Ovary (tissue), 10 donors: ENCODE results near the gene ZNF212. TPM values are rescaled to one million over a fixed set of nuclear protein-coding genes. Genes with fewer than 3 reads are reported as not detected.

Experiments used
- DNase-seq, 5 donors: peaks; one replicate each; pipeline ENCODE4 v3.0.0-alpha.2; 2019 to 2020
- H3K27ac ChIP-seq, 2 donors: fragments of 200-600 bp; one replicate each; pipeline versions ENCODE4 v1.5.1 to v1.8.0; 2019 to 2022
- H3K27me3 ChIP-seq: fragments of 200-600 bp; one replicate; pipeline ENCODE4 v1.8.0; 2022
- H3K36me3 ChIP-seq: fragments of 200-600 bp; sonication (generic); one replicate; pipeline ENCODE4 v1.5.1; 2019
- H3K4me1 ChIP-seq: one replicate; pipeline ENCODE4 v1.8.1; 2013; ENCODE audit warnings: mild to moderate bottlenecking, moderate library complexity; ENCODE audit not compliant: insufficient read depth
- H3K4me3 ChIP-seq: fragments of 200-600 bp; sonication (generic); one replicate; pipeline ENCODE4 v1.5.1; 2017
- H3K9me3 ChIP-seq, 2 donors: fragments of 200-600 bp in 1 of 2; sonication (generic) in 1 of 2; one replicate each; pipeline versions ENCODE4 v1.5.1 to v1.8.1; 2013 to 2019; ENCODE audit warnings: mild to moderate bottlenecking in 1 of 2, moderate library complexity in 1 of 2
- CTCF ChIP-seq, 3 donors: fragments of 450-650 bp in 2 of 3; fragments of 200-600 bp in 1 of 3; IDR thresholded peaks; one replicate each; pipeline versions ENCODE4 v1.5.1 to v1.8.0; 2016 to 2022; ENCODE audit warnings: antibody characterized with exemption in 3 of 3, mild to moderate bottlenecking in 1 of 3
- EP300 ChIP-seq: sonication (generic); formaldehyde crosslinking; IDR thresholded peaks from one replicate; pipeline ENCODE4 v1.6.1; 2017; ENCODE audit warnings: antibody characterized with exemption
- POLR2A ChIP-seq: fragments of 450-650 bp; IDR thresholded peaks from one replicate; pipeline ENCODE4 v1.6.1; 2017; ENCODE audit warnings: antibody characterized with exemption, mild to moderate bottlenecking, moderate library complexity
- WGBS, 3 donors: extraction: QIAGEN DNeasy Blood & Tissue Kit in 1 of 3; methylation state at CpG; one replicate each; pipeline versions ENCODE4 v1.1.5 to v1.1.7; 2013 to 2017; 5-methylcytosine and 5-hydroxymethylcytosine counted together
- intact Hi-C, 4 donors: fragments of 100-400 bp; cut with DNase I; formaldehyde crosslinking; loops; one replicate each; pipeline versions ENCODE4 v1.11.0 to v1.15.1; 2022 to 2023
- long read RNA-seq, 3 donors: library from polyadenylated mRNA in 2 of 3; unstranded in 2 of 3; transcript quantifications; one replicate each; pipeline ENCODE4 v2.0.0 and lab custom pipeline, GENCODE V29; 2021 to 2026
- polyA plus RNA-seq, 2 donors: library from polyadenylated mRNA; stranded (reverse); fragments of 200-250 nt in 1 of 2; fragments of 350-450 nt in 1 of 2; fragmentation: Illumina TruSeq in 1 of 2; extraction: RNeasy Lipid Tissue Mini Kit (QIAGEN cat#74804) in 1 of 2; gene quantifications; one replicate each; pipeline ENCODE4 v1.2.3, GENCODE V29; 2013 to 2014
- total RNA-seq, 7 donors: library from RNA; depleted of rRNA in 2 of 7; stranded (reverse); fragments of >200 nt in 2 of 7; fragmentation: NEBNext Ultra II Directional in 3 of 7; extraction: Animal tissue kit (Norgen Biotek cat#: 25700) in 3 of 7; gene quantifications; one replicate each; pipeline versions ENCODE4 v1.1.0 to v1.2.4, GENCODE V29; 2016 to 2023
- donor health status: DM: no; HTN: no; CAD: no; lungs with moderate emphysema.
- donor health status: DM: no; HTN: no; CAD: no.
- donor health status: Bipolar disorder and iron deficiency.
- donor health status: DM: yes; HTN: yes; CAD: no.
- donor health status: DM: no; HTN: no; CAD: no.
- donor health status: DM: yes; HTN: yes; CAD: no.

Gene ZNF212
- total RNA-seq (10 to 100 TPM in 5 of 7 donors, 1 to 10 TPM in 2; 5.4 to 16.0 (median 11.8) TPM), polyA plus RNA-seq (10 to 100 TPM in 1 of 2 donors, 1 to 10 TPM in 1; 7.0 to 11.0 TPM)
- long read RNA-seq, donor 1, transcript ZNF212-201 (5 exons, 2,810 nt) = major isoform, 23 of 34 reads
- long read RNA-seq, donor 1, partial matches to known transcripts = 1 of 34 reads
- long read RNA-seq, donor 1, other reads (novel, unspliced or antisense) = 10 of 34 reads
- long read RNA-seq, donor 2, transcript ZNF212-201 (5 exons, 2,810 nt) = major isoform, 6 of 13 reads
- long read RNA-seq, donor 2, partial matches to known transcripts = 7 of 13 reads
- long read RNA-seq, donor 2, other reads (novel, unspliced or antisense) = 0 of 13 reads
- long read RNA-seq, donor 3, partial matches to known transcripts = 2 of 7 reads
- long read RNA-seq, donor 3, other reads (novel, unspliced or antisense) = 1 of 7 reads

GRCh38 chr7:149239345-149240143 is at the start of gene ZNF212:
Gene ZNF212, plus strand, starts transcription at chr7:149239651. Its CDS starts 128 bp downstream, at chr7:149239779.
- TF ChIP-seq CTCF (IDR thresholded peaks at IDR 0.05) = peak; percentile 80 to 91 (median 88)
- TF ChIP-seq POLR2A = no peak
- peak within 1 kb of the TSS in 1 of 2 donors; percentile 80 for H3K27ac ChIP-seq
- 0 to 1% (median 1%) methylated on average over 42 to 64 of the region's 64 CpGs for WGBS, 3 donors
- DNase-seq = peak; percentile 82 to 91 (median 86)
- peak within 1 kb of the TSS; percentile 97 for H3K4me3 ChIP-seq
- no peaks in the 10 kb centered on the region for H3K36me3 ChIP-seq
- H3K9me3 ChIP-seq = peaks cover 0 to 2% of the 10 kb centered on the region in 2 donors
- H3K4me1 ChIP-seq = peaks cover 7% of the 10 kb centered on the region
- intact Hi-C loops = no loop called here
- H3K27me3 ChIP-seq = no peaks in the 10 kb centered on the region

GRCh38 chr7:149191851-149192250 is 47.6 kb upstream of the ZNF212 start:
- WGBS, 3 donors = 51 to 61% (median 56%) methylated on average over 5 of the region's 5 CpGs
- no peaks in the 10 kb centered on the region for H3K36me3 ChIP-seq
- DNase-seq = no peak
- H3K4me1 ChIP-seq = peaks cover 4% of the 10 kb centered on the region
- H3K27me3 ChIP-seq = no peaks in the 10 kb centered on the region
- H3K9me3 ChIP-seq = no peaks in the 10 kb centered on the region
- intact Hi-C loops = no loop called here
- H3K27ac ChIP-seq = no peak overlapping the region
- TF ChIP-seq EP300 = no peak
- TF ChIP-seq POLR2A = no peak
- no peak overlapping the region for H3K4me3 ChIP-seq

- 78 to 83% (median 81%) methylated on average over 4 of the region's 4 CpGs for WGBS, 3 donors
- intact Hi-C loops = no loop called here
- H3K36me3 ChIP-seq = no peaks in the 10 kb centered on the region
- TF ChIP-seq CTCF (IDR thresholded peaks at IDR 0.05) = no peak
- no peak for TF ChIP-seq POLR2A
- no peak for TF ChIP-seq EP300
- no peak for DNase-seq
- peaks cover 6% of the 10 kb centered on the region for H3K4me1 ChIP-seq
- peak overlapping the region; percentile 86 for H3K4me3 ChIP-seq
- no peaks in the 10 kb centered on the region for H3K9me3 ChIP-seq
- H3K27me3 ChIP-seq = no peaks in the 10 kb centered on the region
- peak overlapping the region in 1 of 2 donors; percentile 80 for H3K27ac ChIP-seq
Observed at GRCh38 chr7:149194799-149195179, 44.7 kb upstream of the ZNF212 start.

GRCh38 chr7:149195180-149196150 is 44.0 kb upstream of the ZNF212 start, which contains the start of gene ZNF282:
Gene ZNF282, plus strand, starts transcription at chr7:149195546. Its CDS starts 44 bp downstream, at chr7:149195590.
- H3K27ac ChIP-seq = peak within 1 kb of the TSS; percentile 69 to 80
- no peaks in the 10 kb centered on the region for H3K9me3 ChIP-seq
- 0 to 1% (median 1%) methylated on average over 77 to 97 of the region's 97 CpGs for WGBS, 3 donors
- TF ChIP-seq CTCF (IDR thresholded peaks at IDR 0.05) (peak; percentile 35 to 70 (median 63)), EP300 (no peak), POLR2A (no peak)
- H3K4me1 ChIP-seq = peaks cover 6% of the 10 kb centered on the region
- H3K27me3 ChIP-seq = no peaks in the 10 kb centered on the region
- intact Hi-C loops = no loop called here
- peak within 1 kb of the TSS; percentile 86 for H3K4me3 ChIP-seq
- DNase-seq = peak; percentile 83 to 91 (median 85)
- H3K36me3 ChIP-seq = no peaks in the 10 kb centered on the region
